ENCODE measurements around the gene ZCCHC3.
"Not testable (repeated sequence)": the region's sequence is repeated elsewhere in the genome, so short reads cannot be mapped to it uniquely, and the experiment has no call there.

The ZCCHC3 gene

GRCh38 chr20:316316-317068 is 19.1 kb downstream of the ZCCHC3 start:
- DNase-seq = no peak

- peak; percentile 77 for DNase-seq
Measured at GRCh38 chr20:324177-325044, 27.0 kb downstream of the ZCCHC3 start.

GRCh38 chr20:325045-325888 is 27.9 kb downstream of the ZCCHC3 start, which contains the start of gene SOX12:
Gene SOX12 (plus strand): TSS chr20:325552. CDS start chr20:325925, 373 bp downstream.
- DNase-seq = peak; percentile 96

- peak; percentile 41 for DNase-seq
Measured at GRCh38 chr20:325889-326644, 28.7 kb downstream of the ZCCHC3 start.

GRCh38 chr20:326645-327185 is 29.3 kb downstream of the ZCCHC3 start:
- DNase-seq = no peak

GRCh38 chr20:327186-328026 is 30.0 kb downstream of the ZCCHC3 start:
- DNase-seq = peak; percentile 87

GRCh38 chr20:328027-328974 is 30.9 kb downstream of the ZCCHC3 start:
- DNase-seq = no peak

- DNase-seq = no peak
Measured at GRCh38 chr20:328975-329695, 31.8 kb downstream of the ZCCHC3 start.

- DNase-seq = no peak
Measured at GRCh38 chr20:329851-330232, 32.5 kb downstream of the ZCCHC3 start.

- peak; percentile 45 for DNase-seq
Measured at GRCh38 chr20:330233-331149, 33.1 kb downstream of the ZCCHC3 start.

- DNase-seq = no peak
Measured at GRCh38 chr20:334578-334977, 37.2 kb downstream of the ZCCHC3 start.

GRCh38 chr20:336040-336439 is 38.7 kb downstream of the ZCCHC3 start:
- not testable (repeated sequence) for DNase-seq

- DNase-seq = no peak
Measured at GRCh38 chr20:341682-342081, 44.3 kb downstream of the ZCCHC3 start.

- DNase-seq = no peak
Measured at GRCh38 chr20:343107-343506, 45.7 kb downstream of the ZCCHC3 start.

GRCh38 chr20:346033-346639 is 48.8 kb downstream of the ZCCHC3 start:
- no peak for DNase-seq

GRCh38 chr20:346640-347316 is 49.4 kb downstream of the ZCCHC3 start, which contains the start of gene NRSN2:
Gene NRSN2 (plus strand): TSS chr20:347111. CDS start chr20:349644, 2,533 bp downstream.
- no peak for DNase-seq

GRCh38 chr20:347317-347639 is 49.9 kb downstream of the ZCCHC3 start:
- DNase-seq = no peak

Data from effector CD8-positive, alpha-beta T cell (primary cell).